HG03135 (cell line): ENCODE results near the gene CYTH3.
"Not testable (repeated sequence)": the region's sequence is repeated elsewhere in the genome, so short reads cannot be mapped to it uniquely, and the experiment has no call there.

Source experiments
- ATAC-seq: cut with Tn5 transposase; IDR thresholded peaks from one replicate; pipeline ENCODE4 v1.9.1; 2021; ENCODE audit warnings: mild to moderate bottlenecking, moderate library complexity; ENCODE audit not compliant: unreplicated experiment

Gene CYTH3

GRCh38 chr7:6154542-6155404, 117.7 kb downstream of the CYTH3 start:
- ATAC-seq, result no peak

GRCh38 chr7:6153646-6154541, 118.5 kb downstream of the CYTH3 start:
- ATAC-seq, result no peak

DNA sequence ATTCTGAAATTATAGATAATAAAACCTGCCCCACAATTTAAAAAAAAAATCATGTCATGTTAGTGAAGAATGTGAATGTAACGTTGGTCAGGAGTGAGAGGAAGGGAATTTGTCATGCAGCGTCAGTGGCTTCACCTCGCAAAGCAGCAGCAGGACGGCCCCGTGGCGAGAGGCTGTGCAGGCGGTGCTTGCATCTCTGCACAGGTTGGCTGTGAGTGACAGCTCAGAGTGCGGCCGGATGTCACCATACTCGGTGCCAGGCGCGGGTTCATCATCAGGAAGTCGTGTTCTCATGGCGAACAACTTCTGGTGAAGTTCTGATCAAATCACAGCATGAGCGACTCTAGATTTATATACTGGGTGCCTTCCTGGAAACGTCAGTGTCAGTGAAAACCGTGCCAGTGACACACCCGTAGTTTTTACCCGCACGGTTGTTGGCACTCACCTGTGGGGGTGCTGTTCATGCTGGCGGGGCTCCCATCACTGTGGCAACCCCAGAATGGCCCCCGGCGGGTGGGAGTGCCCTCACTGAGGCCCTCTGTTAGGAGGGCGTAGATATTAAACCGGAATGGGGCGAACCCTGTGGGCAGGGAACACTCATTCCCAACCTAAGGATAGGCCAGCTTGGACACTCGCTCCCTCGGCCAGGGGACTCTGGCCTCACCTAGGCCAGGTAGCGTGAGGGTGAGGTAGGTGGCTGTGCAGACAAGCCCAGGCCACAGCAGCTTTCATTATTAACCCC, 120.3 kb downstream of the CYTH3 start:
- no peak for ATAC-seq

- not testable (repeated sequence) for ATAC-seq
Observed at GRCh38 chr7:6151527-6151926, 120.9 kb downstream of the CYTH3 start.

DNA sequence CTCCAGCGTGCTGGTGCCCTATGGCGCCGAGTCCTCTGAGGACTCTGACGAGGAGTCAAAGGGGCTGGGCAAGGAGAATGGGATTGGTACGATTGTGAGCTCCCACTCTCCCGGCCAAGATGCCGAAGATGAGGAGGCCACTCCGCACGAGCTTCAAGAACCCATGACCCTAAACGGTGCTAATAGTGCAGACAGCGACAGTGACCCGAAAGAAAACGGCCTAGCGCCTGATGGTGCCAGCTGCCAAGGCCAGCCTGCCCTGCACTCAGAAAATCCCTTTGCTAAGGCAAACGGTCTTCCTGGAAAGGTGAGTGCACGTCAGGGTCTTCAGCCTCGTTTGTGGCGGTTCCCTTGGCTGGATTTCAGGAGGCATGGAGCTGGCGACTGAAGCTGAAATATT, 122.4 kb downstream of the CYTH3 start:
- ATAC-seq, result no peak

- no peak for ATAC-seq
Observed at GRCh38 chr7:6148724-6149360, 123.6 kb downstream of the CYTH3 start.

DNA sequence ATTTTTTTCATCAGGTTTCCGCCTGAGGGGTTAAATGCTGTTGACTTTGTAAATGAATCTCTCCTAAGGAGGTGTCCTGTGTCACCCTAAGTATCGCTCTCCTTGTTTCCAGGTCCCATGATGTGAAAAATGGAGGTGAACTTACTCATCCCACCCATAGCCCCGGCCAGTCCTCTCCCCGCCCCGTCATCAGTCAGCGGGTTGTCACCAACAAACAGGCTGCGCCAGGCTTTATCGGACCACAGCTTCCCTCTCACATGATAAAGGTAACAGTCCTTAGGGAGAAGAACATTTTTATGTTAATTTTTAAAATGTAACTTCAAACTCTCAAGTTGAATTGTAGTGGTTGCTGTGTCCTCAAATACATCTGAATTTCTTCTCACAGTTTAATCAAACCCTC, 124.8 kb downstream of the CYTH3 start:
- ATAC-seq, result no peak

DNA sequence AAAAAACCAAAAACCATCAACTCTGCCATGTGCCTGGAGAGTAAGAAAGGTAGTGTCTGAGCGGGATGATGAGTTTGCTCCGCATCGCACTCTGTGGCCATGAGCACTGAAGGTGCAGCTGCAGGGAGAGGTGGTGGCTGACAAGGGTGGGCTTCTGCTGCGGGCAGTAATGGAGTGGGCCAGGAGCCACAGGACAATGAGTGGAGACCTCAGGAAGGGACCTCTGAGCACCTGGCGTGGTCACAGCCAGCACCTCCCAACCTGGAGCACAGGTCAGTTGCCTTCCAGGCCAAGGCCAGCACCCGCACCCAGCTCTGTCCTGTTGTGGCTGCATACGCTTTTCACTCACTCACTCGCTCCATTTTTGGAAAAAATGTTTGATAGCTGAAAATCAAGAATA, 125.8 kb downstream of the CYTH3 start:
- ATAC-seq, result no peak

DNA sequence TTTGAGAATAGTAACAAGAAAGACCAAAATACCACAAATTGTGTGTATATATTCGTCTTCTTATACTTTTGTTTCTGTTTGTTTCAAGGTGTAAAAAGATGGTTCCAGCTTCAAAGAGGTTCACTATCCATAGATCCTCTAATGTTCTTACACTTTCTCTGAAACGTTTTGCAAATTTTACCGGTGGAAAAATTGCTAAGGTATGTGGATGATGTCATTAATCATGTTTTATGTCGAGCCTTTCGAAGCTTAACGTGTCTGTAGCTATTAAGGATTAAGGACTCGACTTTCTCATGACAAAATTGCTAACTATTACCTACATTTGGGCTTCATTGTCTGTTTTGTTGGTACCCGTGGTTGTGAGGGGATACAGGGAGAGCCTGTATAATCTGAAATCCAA, 128.4 kb downstream of the CYTH3 start:
- no peak for ATAC-seq

- no peak for ATAC-seq
Observed at GRCh38 chr7:6142871-6143380, 129.5 kb downstream of the CYTH3 start.

DNA sequence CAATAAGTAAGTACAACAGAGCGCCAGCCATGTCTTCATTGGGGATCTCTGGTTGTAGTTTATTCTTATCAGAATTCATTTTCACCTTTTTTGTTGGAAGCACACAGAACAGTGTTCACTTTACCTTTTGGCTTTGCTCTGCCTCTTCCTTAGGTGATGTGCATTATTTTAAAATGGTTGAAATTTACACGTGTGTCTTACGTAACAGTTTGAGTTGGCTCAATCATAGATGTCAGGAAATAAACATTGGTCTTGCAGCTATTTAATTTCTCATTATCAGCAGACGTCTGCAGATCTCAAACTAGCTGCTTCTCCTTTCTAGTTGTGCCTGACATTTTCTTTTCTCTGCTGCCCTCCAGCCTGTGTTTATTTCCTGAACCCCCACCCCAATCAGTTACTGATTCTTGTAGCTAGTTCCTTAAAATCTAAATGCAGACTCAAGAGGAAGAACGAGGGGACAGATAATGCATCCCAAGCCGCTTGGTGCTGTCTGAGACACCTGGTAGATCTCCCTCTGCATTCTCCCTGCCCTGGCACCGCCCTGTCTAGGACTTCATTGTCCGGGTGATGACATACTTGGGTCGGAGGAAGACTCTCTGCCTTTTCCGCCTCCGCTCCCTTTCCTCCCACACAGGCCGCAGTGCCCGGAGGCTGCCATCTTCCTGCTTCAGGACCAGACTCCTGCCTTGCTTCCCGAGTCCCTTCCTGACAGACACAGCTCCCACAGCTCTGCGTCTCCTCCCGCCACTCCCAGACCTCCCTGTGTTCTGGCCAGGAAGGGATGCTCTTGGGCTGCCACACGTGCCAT, 133.0 kb downstream of the CYTH3 start:
- ATAC-seq, result no peak

DNA sequence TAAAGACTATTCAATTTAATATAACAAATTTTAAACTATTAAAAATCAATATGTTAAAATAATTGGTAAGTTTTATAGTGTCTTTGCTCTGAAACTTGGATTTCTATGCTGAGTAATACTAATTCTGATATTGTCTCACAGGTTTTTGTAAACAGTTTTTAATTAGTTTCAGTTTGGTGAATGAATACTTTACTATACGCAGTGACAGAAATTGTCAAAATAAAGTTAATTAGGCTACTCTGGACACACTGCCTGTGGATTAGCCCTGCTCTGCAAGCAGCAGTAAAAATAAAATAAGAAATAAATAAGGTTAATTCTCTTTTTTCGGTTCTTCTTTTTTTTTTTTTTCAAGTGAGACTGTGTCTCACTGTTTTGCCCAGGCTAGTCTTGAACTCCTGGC, 135.9 kb downstream of the CYTH3 start:
- ATAC-seq, result no peak

- ATAC-seq, result no peak
Observed at GRCh38 chr7:6133249-6133648, 139.2 kb downstream of the CYTH3 start.

DNA sequence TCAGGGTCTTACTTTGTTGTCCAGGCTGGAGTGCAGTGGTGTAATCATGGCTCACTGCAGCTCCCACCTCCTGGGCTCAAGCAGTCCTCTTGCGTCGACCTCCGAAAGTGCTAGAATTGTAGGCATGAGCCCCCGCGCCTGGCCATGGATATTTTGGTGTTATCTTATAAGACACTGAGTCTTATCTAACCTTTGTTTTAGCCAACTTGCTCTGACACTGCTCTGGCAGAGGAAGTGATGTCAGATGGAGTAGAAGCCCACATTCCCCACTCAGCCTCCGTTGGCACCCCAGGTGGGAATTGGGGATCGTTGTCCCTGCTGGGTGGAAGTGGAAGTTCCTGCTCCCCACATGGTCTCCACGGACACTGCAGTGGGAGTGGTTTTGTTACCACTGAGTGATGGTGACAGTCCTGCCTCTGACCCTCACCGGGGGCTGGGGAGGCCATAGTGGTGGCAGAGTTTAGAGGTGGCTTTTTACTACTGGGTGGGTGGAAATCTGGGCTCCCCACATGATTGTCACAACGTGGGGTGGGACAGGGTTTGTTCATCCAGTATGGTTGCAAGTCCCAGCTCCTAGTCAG, 142.3 kb downstream of the CYTH3 start:
- no peak for ATAC-seq

- no peak for ATAC-seq
Observed at GRCh38 chr7:6128205-6128604, 144.2 kb downstream of the CYTH3 start.

DNA sequence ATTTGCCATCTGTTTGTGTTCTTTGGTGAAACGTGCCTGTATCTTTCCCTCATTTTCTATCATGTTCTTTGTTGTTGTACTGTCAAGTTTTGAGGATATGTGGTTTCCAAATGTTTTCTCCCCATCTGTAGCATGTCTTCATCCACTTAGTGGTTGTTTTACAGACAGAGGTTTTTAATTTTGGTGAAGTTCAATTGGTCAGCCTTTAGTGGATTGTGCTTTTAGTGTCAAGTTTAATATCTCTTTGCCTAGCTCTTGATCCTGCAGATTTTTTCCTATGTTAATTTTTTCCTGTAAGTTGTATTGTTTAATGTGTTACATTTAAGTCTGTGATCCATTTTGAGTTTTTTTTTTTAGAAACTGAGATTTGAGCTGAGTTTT, 145.3 kb downstream of the CYTH3 start:
- ATAC-seq, result no peak

DNA sequence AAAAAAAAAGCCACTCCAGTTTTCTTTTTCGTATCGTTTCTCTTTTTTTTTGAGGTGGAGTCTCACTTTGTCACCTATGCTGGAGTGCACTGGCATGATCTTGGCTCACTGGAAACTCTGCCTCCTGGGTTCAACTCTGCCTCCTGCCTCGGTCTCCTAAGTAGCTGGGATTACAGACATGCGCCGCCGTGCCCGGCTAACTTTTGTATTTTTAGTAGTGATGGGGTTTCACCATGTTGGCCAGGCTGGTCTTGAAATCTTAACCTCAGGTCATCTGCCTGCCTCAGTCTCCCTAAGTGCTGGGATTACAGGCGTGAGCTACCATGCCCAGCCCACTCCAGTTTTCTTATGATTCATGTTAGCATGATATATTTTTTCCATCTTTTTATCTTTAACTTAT, 148.6 kb downstream of the CYTH3 start:
- no peak for ATAC-seq

GRCh38 chr7:6121141-6121540, 151.3 kb downstream of the CYTH3 start:
- no peak for ATAC-seq

DNA sequence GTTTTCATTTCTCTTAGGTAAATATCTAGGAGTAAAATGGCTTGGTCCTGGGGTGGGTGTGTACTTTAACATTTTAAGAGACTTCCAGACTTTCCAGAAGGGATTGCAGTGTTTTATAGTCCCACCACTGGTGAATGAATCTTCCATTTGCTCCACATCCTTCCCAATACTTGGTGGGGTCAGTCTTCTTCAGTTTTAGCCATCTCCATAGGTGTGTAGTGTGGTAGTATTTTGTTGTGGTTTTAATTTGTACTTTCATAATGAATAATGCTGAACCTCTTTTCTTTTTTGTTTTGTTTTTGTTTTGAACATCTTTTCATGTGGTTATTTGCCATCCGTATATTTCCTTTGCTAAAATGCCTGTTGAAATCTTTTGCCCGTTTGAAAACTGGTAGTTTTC, 154.9 kb downstream of the CYTH3 start:
- ATAC-seq, result no peak
